ENCODE data around the gene TMEM184B.

DNA sequence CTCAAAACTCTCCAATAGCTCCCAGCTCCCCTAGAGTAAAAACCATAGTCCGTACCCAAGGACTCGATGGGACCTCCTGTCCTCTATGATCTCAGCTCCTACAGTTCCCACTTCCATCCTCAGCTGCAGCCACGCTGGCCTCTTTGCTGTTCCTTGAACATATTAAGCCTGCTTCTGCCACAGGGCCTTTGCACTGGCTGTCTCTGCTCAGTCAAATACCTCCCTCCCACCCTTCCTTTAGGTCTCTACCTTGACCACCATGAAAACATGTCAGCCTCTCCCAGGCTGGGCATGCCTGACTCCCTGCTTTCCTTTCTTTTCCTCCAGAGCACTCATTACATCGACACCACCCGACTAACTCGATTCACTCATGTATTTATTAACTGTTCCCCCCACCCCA is 24.5 kb downstream of the TMEM184B start:
- TF ChIP-seq POLR2AphosphoS5 (IDR thresholded peaks at IDR 0.05) (no peak), POLR2A (IDR thresholded peaks at IDR 0.05) (no peak)
- TF ChIP-seq, protein P1, sequence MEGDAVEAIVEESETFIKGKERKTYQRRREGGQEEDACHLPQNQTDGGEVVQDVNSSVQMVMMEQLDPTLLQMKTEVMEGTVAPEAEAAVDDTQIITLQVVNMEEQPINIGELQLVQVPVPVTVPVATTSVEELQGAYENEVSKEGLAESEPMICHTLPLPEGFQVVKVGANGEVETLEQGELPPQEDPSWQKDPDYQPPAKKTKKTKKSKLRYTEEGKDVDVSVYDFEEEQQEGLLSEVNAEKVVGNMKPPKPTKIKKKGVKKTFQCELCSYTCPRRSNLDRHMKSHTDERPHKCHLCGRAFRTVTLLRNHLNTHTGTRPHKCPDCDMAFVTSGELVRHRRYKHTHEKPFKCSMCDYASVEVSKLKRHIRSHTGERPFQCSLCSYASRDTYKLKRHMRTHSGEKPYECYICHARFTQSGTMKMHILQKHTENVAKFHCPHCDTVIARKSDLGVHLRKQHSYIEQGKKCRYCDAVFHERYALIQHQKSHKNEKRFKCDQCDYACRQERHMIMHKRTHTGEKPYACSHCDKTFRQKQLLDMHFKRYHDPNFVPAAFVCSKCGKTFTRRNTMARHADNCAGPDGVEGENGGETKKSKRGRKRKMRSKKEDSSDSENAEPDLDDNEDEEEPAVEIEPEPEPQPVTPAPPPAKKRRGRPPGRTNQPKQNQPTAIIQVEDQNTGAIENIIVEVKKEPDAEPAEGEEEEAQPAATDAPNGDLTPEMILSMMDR (IDR thresholded peaks at IDR 0.05), result no peak

Measured in prostate gland (tissue), 2 donors.